Lung microvascular endothelial cell (primary cell): ENCODE measurements around the gene CHSY3. TPM values are rescaled to one million over a fixed set of nuclear protein-coding genes. Genes with fewer than 3 reads are reported as not detected.

ENCODE experiments used
- DNase-seq, 2 donors: peaks; one replicate each; pipeline versions ENCODE4 v3.0.0 to v3.0.0-alpha.2; 2010; ENCODE audit warnings: low read depth in 2 of 2
- total RNA-seq: library from RNA; depleted of rRNA; stranded (reverse); fragments of >200 nt; gene quantifications from 2 replicates; pipeline ENCODE4 v1.2.1, GENCODE V29; 2014

Gene CHSY3
- 2.8 and 3.4 TPM in 2 replicates for total RNA-seq

GRCh38 chr5:129904102-129904666 lies at the start of gene CHSY3:
Gene CHSY3, plus strand, starts transcription at chr5:129904465.
- DNase-seq: peak; percentile 68 to 82

GRCh38 chr5:129856325-129856724 lies 47.9 kb upstream of the CHSY3 start:
- no peak for DNase-seq

GRCh38 chr5:129857116-129857515 lies 47.1 kb upstream of the CHSY3 start:
- no peak for DNase-seq

- no peak for DNase-seq
Measured at GRCh38 chr5:129858131-129858675, 46.1 kb upstream of the CHSY3 start.

GRCh38 chr5:129884322-129884721 lies 19.9 kb upstream of the CHSY3 start:
- no peak for DNase-seq

- peak; percentile 34 to 63 for DNase-seq
Measured at GRCh38 chr5:129899454-129899853, 4.8 kb upstream of the CHSY3 start.

GRCh38 chr5:129902816-129903215 lies 1.4 kb upstream of the CHSY3 start:
- no peak for DNase-seq

GRCh38 chr5:129903466-129904101 lies 681 bp upstream of the CHSY3 start:
- peak in 1 of 2 donors; percentile 0 for DNase-seq

- peak; percentile 16 to 44 for DNase-seq
Measured at GRCh38 chr5:129904667-129905472, 605 bp downstream of the CHSY3 start.

GRCh38 chr5:129905473-129906176 lies 1.4 kb downstream of the CHSY3 start:
- peak; percentile 2 to 12 for DNase-seq

GRCh38 chr5:129906177-129906887 lies 2.1 kb downstream of the CHSY3 start:
- peak; percentile 3 to 8 for DNase-seq

- DNase-seq: no peak
Measured at GRCh38 chr5:129909225-129909624, 5.0 kb downstream of the CHSY3 start.

- DNase-seq: no peak
Measured at GRCh38 chr5:129912601-129913255, 8.5 kb downstream of the CHSY3 start.

- DNase-seq: no peak
Measured at GRCh38 chr5:129915415-129915814, 11.2 kb downstream of the CHSY3 start.

- DNase-seq: no peak
Measured at GRCh38 chr5:129917224-129917623, 13.0 kb downstream of the CHSY3 start.

- no peak for DNase-seq
Measured at GRCh38 chr5:129921204-129921603, 16.9 kb downstream of the CHSY3 start.

- no peak for DNase-seq
Measured at GRCh38 chr5:129930221-129930620, 26.0 kb downstream of the CHSY3 start.

- DNase-seq: no peak
Measured at GRCh38 chr5:129935626-129936025, 31.4 kb downstream of the CHSY3 start.

- DNase-seq: no peak
Measured at GRCh38 chr5:129938077-129938476, 33.8 kb downstream of the CHSY3 start.

GRCh38 chr5:129943936-129944335 lies 39.7 kb downstream of the CHSY3 start:
- DNase-seq: no peak

GRCh38 chr5:129945028-129945427 lies 40.8 kb downstream of the CHSY3 start:
- no peak for DNase-seq
